ENCODE results near the gene SLC35F4. TPM values are rescaled to one million over a fixed set of nuclear protein-coding genes. Genes with fewer than 3 reads are reported as not detected.

Gene SLC35F4
- total and polyA plus RNA-seq, 11 donors = not detected

GRCh38 chr14:57573173-57573572, 292.7 kb downstream of the SLC35F4 start:
- H3K36me3 ChIP-seq = no peaks in the 10 kb centered on the region
- no peaks in the 10 kb centered on the region for H3K27me3 ChIP-seq
- TF ChIP-seq CTCF (IDR thresholded peaks at IDR 0.05) (no peak), POLR2A (IDR thresholded peaks at IDR 0.05) (no peak)
- H3K9me3 ChIP-seq = no peaks in the 10 kb centered on the region
- peaks cover 0 to 5% (median 0%) of the 10 kb centered on the region in 12 donors for H3K4me1 ChIP-seq
- 85 to 89% (median 87%) methylated on average over 3 of the region's 3 CpGs for WGBS, 4 donors
- no peak overlapping the region for H3K4me3 ChIP-seq
- intact Hi-C loops (cut with DNase I) = loop anchor here in 1 of 10 donors (2.0 kb wide), 1 partner anchor 32 kb away; no protein-coding TSS in a partner anchor
- ATAC-seq (no peak), DNase-seq (no peak)
- no peak overlapping the region for H3K27ac ChIP-seq

GRCh38 chr14:57568554-57568953, 297.3 kb downstream of the SLC35F4 start:
- intact Hi-C loops (cut with DNase I) = no loop called here
- Histone ChIP-seq H3K4me3 (no peak overlapping the region), H3K36me3 (no peaks in the 10 kb centered on the region), H3K9me3 (no peaks in the 10 kb centered on the region), H3K27ac (no peak overlapping the region), H3K4me1 (no peaks in the 10 kb centered on the region), H3K27me3 (no peaks in the 10 kb centered on the region)
- WGBS, 4 donors = 77 to 87% (median 81%) methylated on average over 4 of the region's 4 CpGs
- no peak for ATAC-seq
- TF ChIP-seq POLR2A (IDR thresholded peaks at IDR 0.05) = no peak
- TF ChIP-seq CTCF (IDR thresholded peaks at IDR 0.05) = no peak
- no peak for DNase-seq

GRCh38 chr14:57567220-57567619, 298.7 kb downstream of the SLC35F4 start:
- 86 to 92% (median 89%) methylated on average over 2 of the region's 2 CpGs for WGBS, 4 donors
- H3K9me3 ChIP-seq = no peaks in the 10 kb centered on the region
- no peaks in the 10 kb centered on the region for H3K36me3 ChIP-seq
- no peak overlapping the region for H3K27ac ChIP-seq
- intact Hi-C loops (cut with DNase I) = no loop called here
- no peak overlapping the region for H3K4me3 ChIP-seq
- H3K4me1 ChIP-seq = no peaks in the 10 kb centered on the region
- no peak for ATAC-seq
- TF ChIP-seq POLR2A (IDR thresholded peaks at IDR 0.05) = no peak
- no peak for TF ChIP-seq CTCF (IDR thresholded peaks at IDR 0.05)
- DNase-seq = no peak
- no peaks in the 10 kb centered on the region for H3K27me3 ChIP-seq

GRCh38 chr14:57560681-57561080, 305.2 kb downstream of the SLC35F4 start:
- Histone ChIP-seq H3K4me3 (no peak overlapping the region), H3K9me3 (no peaks in the 10 kb centered on the region), H3K27me3 (no peaks in the 10 kb centered on the region), H3K36me3 (no peaks in the 10 kb centered on the region), H3K4me1 (peaks cover 0 to 5% (median 0%) of the 10 kb centered on the region in 12 donors), H3K27ac (no peak overlapping the region)
- intact Hi-C loops (cut with DNase I) = no loop called here
- WGBS, 4 donors = 90 to 95% (median 94%) methylated on average over 3 of the region's 3 CpGs
- DNase-seq = no peak
- ATAC-seq = no peak
- no peak for TF ChIP-seq CTCF (IDR thresholded peaks at IDR 0.05)
- TF ChIP-seq POLR2A (IDR thresholded peaks at IDR 0.05) = no peak
